ENCODE measurements around the gene PITX1. TPM values are rescaled to one million over a fixed set of nuclear protein-coding genes. Genes with fewer than 3 reads are reported as not detected.

Gene PITX1
- polyA plus RNA-seq, 3 donors, result not detected

GRCh38 chr5:134979416-134979815 is 54.6 kb downstream of the PITX1 start:
- no peak for DNase-seq (ENCODE audit: low read depth in 3 of 3, low spot score in 2 of 3)

Other genes with a start within 250 kb of the PITX1 start
- gene C5orf24, start 188.3 kb downstream of the PITX1 start, polyA plus RNA-seq (ENCODE audit: insufficient read length in 3 of 3), result 100 to 1,000 TPM; 103 to 107 (median 107) TPM
- 10 to 100 TPM; 79.4 to 88.4 (median 79.6) TPM for gene TXNDC15, start 159.9 kb downstream of the PITX1 start, polyA plus RNA-seq (ENCODE audit: insufficient read length in 3 of 3)
- gene PCBD2, start 129.1 kb downstream of the PITX1 start, polyA plus RNA-seq (ENCODE audit: insufficient read length in 3 of 3), result 10 to 100 TPM; 10.4 to 11.3 (median 10.8) TPM
- gene CATSPER3, start 66.3 kb downstream of the PITX1 start, polyA plus RNA-seq (ENCODE audit: insufficient read length in 3 of 3), result 1 to 10 TPM in 1 of 3 donors, under 1 TPM in 2; 0.82 to 1.2 (median 0.98) TPM

Data from right renal cortex interstitium (tissue), 3 donors.